ENCODE measurements around the gene PNMA8A.

PNMA8A gene

GRCh38 chr19:46492841-46493235, 21.5 kb upstream of the PNMA8A start:
- no peak for DNase-seq (ENCODE audit: low read depth, low spot score)

DNA sequence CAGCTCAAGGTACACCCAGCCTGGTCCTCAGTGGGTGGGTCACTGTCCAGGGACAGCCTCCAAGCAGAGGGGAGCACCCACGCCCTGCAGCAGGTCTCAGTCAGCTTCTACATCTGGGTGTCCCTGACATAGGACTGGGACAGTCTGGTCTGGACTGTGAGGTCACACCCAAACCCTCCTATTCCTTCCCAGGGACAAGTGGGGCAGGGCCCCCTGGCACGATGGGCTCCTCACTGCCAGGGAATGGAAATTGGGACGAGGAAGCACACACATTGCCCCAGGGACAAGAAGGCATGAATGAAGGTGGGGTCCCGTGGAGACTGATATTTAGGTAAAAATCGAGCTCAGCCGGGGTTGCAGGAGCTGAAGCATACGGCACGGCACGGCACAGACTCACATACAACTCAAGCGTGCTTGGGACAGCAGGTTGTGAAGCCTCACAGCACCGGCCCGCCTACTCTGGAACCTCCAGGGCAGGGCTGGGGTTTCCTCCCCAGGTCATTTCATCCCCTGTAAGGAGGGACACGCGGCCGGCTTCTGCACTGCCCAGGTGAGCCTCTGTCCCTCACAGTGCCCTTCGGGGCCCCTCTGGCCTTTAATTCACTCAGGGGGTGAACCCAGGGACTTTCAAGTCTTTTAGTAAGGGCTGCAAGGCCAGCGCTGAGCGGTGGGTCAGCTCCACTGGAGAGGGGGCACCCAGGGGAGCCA, 20.8 kb upstream of the PNMA8A start:
- DNase-seq (ENCODE audit: low read depth, low spot score), result no peak

- DNase-seq (ENCODE audit: low read depth, low spot score), result no peak
Observed at GRCh38 chr19:46490774-46491173, 19.4 kb upstream of the PNMA8A start.

DNA sequence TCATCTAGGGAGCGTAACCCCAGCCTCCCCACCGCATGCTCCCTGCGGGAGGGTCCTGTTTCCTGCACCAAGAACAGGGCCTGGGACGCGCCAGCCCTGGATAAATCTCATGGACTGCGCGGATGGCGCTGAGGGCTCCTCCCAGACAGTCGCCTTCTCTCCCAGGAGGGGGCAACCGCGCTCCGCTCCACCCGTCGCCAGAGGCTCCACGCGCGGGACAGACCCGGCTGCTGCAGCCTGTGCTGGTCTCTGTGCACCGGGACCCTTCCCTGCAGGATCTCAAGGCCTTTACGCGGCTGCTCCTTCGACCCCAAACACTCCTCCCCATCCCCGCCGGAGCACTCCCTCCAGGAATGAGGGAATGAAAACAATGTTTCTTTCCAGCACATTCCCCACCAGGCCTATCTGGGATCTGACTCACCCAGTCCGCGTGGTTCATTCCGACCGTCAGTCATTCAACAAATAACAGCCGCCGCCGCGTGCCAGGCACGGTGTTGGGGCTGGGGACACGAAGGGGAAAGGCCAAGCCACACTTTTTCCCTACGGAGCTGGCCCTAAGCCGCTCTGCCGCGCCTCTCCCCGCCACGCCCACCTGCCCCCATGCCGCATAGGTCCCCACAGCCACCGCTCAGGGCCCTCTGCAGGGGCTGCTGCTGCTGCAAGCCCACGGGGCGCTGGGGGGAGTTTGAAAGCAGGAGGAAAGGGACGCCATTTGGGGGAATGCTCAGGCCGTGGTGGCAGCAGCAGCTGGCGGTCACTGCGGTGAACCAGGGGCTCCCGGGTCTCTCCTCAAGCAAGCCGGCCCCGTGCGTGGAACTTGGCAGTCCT, 18.3 kb upstream of the PNMA8A start:
- no peak for DNase-seq (ENCODE audit: low read depth, low spot score)

DNA sequence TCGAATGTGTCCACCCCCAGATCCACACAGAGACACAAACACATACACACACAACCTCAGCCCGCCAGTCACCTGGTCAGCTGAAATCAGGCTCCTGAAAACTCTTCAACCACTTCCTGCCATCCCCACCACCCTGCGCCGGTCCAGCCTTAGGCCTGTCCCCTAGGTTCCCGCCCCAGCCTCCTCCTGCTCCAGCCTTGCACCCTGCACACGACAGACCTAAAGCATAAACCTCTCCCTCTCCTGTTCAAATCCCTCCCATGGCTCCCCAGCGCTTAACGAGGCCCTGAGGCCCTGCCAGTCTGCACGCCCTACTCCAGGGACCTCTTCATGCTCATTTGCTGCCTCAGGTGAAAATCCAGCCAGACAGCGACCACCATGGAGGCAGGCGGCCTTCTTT, 17.2 kb upstream of the PNMA8A start:
- DNase-seq (ENCODE audit: low read depth, low spot score), result no peak

GRCh38 chr19:46487802-46488445, 16.6 kb upstream of the PNMA8A start:
- DNase-seq (ENCODE audit: low read depth, low spot score), result peak; percentile 40

DNA sequence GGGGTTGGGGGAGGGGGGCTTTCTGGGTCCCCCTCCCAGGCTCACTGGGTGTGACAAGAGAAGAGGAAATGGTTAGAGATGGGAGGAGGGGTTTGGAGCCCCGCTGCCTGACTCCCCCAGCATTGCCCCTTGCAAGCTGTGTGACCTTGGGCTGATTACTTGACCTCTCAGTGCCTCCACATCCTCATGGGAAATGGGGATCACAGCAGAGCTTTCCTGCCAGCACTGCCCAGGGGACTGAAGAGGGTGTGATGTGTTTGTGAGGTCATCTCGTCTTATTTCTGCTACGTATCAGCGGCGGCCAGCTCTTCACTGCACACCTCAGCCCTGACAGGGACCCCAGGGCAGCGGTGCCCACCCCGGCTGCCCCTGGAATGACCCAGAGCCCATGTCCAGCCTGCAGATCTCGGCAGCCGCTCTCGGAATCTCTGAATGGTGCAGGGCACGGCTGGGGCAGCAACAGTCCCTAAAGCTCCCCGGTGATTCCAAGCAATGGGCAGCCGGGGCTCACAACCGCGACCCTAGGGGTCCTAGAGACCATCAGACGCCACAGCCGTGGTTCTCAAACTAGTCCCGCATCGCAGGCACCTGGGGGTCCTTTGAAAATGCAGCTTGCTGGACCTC, 15.9 kb upstream of the PNMA8A start:
- DNase-seq (ENCODE audit: low read depth, low spot score), result no peak

DNA sequence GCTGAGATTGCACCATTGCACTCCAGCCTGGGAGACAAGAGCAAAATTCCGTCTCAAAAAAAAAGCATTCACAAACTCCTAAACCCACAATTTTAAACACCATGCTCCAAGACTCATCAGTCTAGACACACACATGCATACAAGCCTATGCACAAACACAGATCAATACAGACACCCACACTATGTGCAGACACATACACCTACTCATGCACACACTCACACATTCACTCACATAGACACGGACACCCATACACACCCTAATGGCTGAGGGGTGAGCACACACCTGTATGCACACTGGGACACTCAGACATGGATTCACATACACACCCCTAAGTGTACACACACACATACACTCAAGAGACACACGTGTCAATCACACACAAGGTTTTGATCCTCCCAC, 15.0 kb upstream of the PNMA8A start:
- no peak for DNase-seq (ENCODE audit: low read depth, low spot score)

DNA sequence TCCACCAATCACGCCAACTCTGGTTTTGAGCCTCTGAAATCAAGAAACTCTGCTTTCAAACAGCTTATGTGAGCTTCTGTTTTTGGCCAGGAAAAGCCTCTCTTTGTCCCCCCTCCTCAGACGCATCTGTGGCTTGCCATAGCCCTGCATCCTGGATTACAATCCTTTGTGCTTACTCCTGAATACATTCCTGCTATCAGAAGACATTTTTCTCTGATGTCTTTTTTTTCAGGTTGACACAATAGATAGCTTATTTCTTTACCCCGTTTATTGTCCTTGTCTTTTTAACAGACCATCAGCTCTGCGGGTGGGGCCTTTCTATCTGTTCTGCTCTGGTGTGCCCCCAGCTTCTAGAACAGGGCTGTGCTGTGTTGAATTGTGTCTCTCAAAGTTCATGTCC, 13.3 kb upstream of the PNMA8A start:
- DNase-seq (ENCODE audit: low read depth, low spot score), result no peak

- no peak for DNase-seq (ENCODE audit: low read depth, low spot score)
Observed at GRCh38 chr19:46482631-46483030, 11.3 kb upstream of the PNMA8A start.

GRCh38 chr19:46481947-46482346, 10.6 kb upstream of the PNMA8A start:
- DNase-seq (ENCODE audit: low read depth, low spot score), result no peak

GRCh38 chr19:46481223-46481848, 10.0 kb upstream of the PNMA8A start:
- DNase-seq (ENCODE audit: low read depth, low spot score), result no peak

- no peak for DNase-seq (ENCODE audit: low read depth, low spot score)
Observed at GRCh38 chr19:46480415-46480814, 9.1 kb upstream of the PNMA8A start.

DNA sequence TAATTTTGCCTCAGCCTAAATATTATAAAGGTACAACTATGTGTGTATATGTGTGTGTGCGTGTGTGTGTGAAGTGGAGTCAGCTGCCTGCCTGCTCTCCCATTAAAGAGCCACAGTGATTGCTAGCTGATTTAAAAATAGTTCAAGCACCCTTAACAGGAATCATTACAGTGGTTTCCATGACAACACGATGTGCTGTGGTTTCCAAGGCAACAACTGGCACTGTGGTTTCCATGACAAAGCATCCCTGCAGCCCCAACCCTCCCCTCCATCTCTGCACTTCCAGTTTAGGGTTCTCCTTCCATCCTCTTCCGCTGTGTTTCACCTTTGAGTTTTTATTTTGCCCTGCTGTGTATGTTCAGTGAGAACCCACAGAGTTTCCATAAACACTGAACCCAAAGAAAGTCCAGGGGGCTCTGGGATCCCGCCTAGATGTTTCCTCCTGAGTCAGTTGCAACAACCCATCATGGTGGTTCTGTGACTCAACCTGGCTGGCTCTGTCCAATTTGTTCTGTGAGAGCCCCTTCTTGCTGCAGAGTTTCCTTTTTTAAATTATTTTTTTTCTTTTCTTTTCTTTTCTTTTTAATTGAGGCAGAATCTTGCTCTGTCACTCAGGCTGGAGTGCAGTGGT, 7.1 kb upstream of the PNMA8A start:
- DNase-seq (ENCODE audit: low read depth, low spot score), result no peak

DNA sequence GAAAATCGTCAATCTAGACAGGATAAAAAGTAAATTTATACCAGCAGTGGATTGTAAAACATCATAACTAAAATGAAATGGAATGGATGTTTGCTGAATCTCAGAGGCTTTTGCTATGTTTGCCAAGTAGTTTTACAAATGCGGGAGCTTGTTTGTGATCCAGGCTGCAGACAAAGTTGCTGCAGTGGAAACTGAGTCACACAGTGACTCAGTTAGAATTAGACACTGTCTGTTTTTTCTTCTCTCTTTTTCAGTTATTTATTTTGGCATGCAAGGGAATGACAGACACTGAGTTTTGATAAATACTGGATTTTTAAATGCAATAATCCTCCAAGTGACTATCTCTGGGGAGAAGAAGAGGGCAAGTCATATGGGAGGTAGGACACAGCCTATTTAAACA, 4.6 kb upstream of the PNMA8A start:
- no peak for DNase-seq (ENCODE audit: low read depth, low spot score)

DNA sequence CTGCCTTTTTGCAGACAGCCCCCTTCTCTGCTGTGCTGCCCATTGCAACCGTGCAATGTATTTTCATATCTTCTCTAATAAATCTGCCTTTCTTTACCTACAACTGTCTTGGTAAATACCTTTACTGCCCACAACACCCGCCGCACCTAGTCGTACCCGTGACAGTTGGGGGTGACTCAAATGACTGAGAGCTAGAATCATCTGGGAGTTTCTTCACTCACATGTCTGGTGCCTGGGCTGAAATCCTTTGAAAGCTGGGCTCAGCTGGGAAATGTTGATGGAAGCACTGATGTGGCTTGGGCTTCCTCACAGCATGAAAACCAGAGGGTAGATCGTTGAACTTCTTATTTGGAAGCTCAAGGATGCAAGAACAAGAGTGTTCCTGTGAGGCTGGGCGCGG, 2.8 kb upstream of the PNMA8A start:
- no peak for DNase-seq (ENCODE audit: low read depth, low spot score)

GRCh38 chr19:46472592-46472991, 1.2 kb upstream of the PNMA8A start:
- no peak for DNase-seq (ENCODE audit: low read depth, low spot score)

DNA sequence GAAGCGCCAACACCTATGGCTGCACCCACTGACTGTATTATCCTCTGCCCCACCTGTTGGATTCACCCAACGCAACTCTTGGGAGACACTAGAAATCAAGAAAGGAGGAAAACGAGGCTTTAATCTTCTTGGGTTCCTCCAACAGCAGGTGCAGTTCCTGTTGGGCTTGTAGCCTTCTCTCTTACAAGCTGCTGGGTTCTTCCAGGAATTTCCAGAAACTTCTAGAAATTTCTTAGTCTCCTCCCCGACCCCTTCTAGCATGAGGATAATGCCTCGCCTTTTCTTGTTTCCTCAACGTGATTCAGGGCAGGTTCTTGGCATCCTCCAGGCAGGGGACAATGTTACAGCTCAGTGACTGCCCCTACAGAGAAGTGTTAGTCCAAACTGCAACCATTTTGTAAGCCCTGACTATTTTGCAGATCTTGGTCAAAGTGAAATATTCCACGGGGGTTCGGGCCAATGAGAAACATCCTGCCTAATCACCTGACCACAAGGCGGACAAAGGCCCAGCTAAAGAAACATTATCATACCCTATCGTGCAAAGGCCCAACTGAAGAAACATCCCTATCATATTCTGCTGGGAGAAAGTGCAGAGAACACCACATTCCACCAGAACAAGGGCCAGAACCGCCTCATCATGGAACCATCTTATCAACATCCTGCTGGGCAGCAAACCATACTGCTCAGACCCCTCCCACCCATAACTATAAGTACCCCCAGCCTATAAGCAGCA, 614 bp upstream of the PNMA8A start:
- DNase-seq (ENCODE audit: low read depth, low spot score), result no peak

DNA sequence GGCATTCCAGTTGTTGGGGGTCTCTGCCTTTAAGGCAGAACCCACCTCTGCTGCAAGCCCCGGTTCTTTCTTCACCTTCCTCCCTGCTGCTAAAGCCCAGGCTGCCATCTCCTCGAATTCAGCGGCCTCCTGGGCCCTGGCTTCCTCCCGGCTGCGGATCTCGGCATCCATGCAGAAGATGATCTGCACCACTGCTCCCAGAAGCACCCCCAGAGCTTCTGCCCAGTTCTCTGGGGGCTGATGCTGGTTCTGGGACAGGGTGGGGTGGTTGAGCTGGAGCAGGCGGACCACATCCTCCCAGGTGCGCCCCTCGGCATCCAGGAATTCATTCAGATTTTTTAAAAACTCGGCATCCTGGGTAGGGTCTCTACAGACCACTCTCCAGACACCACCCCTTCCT, 987 bp downstream of the PNMA8A start:
- no peak for DNase-seq (ENCODE audit: low read depth, low spot score)

DNA sequence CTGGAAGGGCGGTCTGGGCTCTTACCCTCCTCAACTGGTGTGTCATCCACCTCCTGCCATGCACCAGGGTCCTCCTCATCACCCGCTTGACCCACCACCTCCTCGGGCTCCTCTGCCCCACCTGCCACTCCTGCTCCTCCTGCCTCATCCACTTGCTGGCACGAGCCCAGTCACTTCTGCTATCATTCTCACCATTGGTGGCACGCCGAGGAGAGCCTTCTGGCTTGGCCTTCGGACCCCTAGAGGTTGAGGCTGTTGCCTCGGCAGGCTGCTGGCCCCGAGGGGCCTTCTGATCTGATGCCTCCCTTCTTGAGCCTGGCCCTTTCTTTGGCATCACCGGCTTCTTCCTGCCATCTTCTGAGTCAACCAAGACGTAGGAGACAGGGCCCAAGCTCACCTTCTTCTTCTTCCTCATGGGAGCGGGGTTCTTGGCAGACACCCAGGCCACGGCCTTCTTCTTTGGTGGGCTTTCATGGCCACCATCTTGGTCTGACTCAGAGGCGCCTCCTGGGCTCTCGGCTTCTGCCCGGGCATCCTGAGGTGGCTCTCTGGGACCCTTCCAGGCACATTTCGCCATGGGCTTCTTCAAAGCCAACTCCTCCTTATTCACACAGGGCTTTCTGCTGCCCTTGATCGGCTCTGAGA, 1.7 kb downstream of the PNMA8A start:
- DNase-seq (ENCODE audit: low read depth, low spot score), result no peak
